Testis (tissue), 2 donors: ENCODE measurements around the gene TC2N.

Source experiments
- CTCF ChIP-seq, 3 experiments: fragments of 450-650 bp in 2 of 3; fragments of 200-600 bp in 1 of 3; sonication (generic) in 1 of 3; IDR thresholded peaks; one replicate each; pipeline ENCODE4 v1.5.1; 2016 to 2019; ENCODE audit warnings: antibody characterized with exemption in 3 of 3, mild to moderate bottlenecking in 2 of 3, moderate library complexity in 1 of 3
- POLR2A ChIP-seq: fragments of 450-650 bp; IDR thresholded peaks from one replicate; pipeline ENCODE4 v1.6.1; 2017; ENCODE audit warnings: antibody characterized with exemption, mild to moderate bottlenecking, moderate library complexity

DNA sequence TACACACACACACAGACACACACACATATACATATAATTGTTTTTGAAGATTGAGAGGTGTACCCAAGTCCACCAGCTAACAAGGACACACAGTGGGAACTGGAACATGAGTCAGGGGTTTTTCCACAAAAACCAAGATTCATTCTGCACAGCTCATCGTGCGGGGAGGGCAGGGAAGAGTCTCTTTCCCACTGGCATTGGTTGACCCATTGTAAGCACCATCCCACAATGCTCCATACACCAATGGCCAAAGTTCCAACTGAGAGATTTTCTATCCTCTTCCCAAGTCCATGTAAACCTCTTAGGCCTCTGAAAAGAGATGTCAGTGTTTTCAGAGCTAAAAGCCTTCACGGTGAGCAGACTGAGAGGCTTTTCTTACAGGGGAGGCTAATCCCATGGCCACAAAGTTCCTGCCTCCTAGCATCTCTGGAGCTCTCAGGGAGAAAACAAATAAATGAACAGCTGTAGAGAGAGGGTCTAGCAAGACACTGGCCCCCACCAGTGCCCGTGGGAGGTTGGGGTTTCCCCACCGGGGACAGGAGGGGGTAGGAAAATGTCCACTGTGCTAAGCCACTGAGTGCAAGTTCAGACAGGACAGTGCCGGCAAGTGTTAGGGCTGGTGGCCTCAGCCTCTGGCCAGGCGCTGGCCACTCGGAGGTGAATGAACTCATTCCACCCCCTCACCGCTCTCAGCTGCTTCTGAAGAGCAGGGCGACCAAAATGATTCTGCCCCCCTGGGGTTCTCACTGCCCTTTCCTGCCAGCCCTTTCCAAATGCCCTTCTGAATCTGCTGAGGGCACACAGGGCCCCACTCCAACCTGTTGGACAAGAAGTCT is 21.5 kb upstream of the TC2N start:
- TF ChIP-seq POLR2A, result no peak
- no peak for TF ChIP-seq CTCF (IDR thresholded peaks at IDR 0.05)
